ENCODE measurements around the gene IL27RA. TPM values are rescaled to one million over a fixed set of nuclear protein-coding genes. Genes with fewer than 3 reads are reported as not detected.
A peak's percentile ranks its signal among the peaks of the same experiment; 100 is the strongest.

IL27RA gene
- total RNA-seq, 1 experiment from 2014 or later: 7.8 TPM

DNA sequence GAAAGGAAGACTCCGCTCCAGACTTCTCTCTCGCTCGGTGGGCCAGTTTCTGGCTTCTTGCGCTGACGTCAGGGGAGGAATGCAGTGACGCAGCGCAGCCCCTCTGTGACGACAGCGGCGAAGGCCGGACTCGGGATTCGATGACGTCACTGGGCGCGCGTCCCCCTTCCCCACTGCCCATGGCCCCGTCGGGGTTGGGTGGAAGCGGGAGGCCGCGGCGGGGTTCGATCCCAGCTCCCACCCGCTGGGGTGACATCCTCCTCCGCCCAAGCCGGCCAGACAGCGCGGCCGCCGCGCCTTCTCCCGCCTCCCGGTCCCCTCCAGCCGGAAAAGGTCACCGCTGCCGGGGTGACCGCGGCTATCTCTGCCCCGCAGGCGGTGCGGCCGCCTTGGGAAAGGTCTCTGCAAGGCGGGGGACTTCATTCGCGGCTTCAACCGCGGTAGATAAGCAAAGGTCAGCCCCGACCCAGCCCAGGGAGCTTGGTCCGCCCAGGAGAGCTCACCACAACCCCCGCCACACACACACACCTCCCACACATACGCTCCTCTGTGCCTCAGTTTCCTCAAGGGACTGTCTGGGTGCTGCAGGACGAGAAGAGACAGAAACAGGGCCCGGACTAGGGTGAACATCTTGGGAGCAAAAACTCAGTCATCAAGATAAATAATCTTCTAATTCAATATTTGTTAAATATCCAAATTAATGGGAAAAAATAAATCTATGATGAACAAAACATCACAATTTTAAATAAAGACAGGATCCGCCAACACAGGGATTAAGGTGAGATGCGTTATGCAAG lies 24.6 kb upstream of the IL27RA start:
- no peaks in the 10 kb centered on the region for H3K36me3 ChIP-seq (ENCODE audit: low read depth)
- peak overlapping the region; percentile 82 for H3K27ac ChIP-seq
- TF ChIP-seq, protein P1, sequence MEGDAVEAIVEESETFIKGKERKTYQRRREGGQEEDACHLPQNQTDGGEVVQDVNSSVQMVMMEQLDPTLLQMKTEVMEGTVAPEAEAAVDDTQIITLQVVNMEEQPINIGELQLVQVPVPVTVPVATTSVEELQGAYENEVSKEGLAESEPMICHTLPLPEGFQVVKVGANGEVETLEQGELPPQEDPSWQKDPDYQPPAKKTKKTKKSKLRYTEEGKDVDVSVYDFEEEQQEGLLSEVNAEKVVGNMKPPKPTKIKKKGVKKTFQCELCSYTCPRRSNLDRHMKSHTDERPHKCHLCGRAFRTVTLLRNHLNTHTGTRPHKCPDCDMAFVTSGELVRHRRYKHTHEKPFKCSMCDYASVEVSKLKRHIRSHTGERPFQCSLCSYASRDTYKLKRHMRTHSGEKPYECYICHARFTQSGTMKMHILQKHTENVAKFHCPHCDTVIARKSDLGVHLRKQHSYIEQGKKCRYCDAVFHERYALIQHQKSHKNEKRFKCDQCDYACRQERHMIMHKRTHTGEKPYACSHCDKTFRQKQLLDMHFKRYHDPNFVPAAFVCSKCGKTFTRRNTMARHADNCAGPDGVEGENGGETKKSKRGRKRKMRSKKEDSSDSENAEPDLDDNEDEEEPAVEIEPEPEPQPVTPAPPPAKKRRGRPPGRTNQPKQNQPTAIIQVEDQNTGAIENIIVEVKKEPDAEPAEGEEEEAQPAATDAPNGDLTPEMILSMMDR (conservative IDR thresholded peaks at IDR 0.05): no peak
- no peak for TF ChIP-seq EZH2 (IDR thresholded peaks at IDR 0.05; ENCODE audit: low read depth)
- peak overlapping the region; percentile 65 for H3K4me3 ChIP-seq
- no peaks in the 10 kb centered on the region for H3K9me2 ChIP-seq (ENCODE audit: insufficient read depth)
- intact Hi-C loops (cut with micrococcal nuclease; ENCODE audit: unreplicated experiment): loop anchor here (2.0 to 5.0 kb wide), 2 partner anchors 66 to 500 kb away; partner anchors contain the start of gene MISP3
- no peaks in the 10 kb centered on the region for H3K9me3 ChIP-seq (ENCODE audit: insufficient read depth, low read depth)
- H3K4me2 ChIP-seq: peak overlapping the region; percentile 96
- DNase-seq: no peak
- ChIA-PET CTCF (no interaction called here), POLR2A (ENCODE audit: unreplicated experiment) (interaction anchor here (0.5 to 1.2 kb wide), 5 partner anchors 8 to 160 kb away, joined by 3 to 12 read pairs (median 3); partner anchors contain the start of gene IL27RA)
- H3K27me3 ChIP-seq (ENCODE audit: insufficient read depth, low read depth): no peaks in the 10 kb centered on the region
- H4K20me1 ChIP-seq (ENCODE audit: insufficient read depth): no peaks in the 10 kb centered on the region
- peaks cover 30% of the 10 kb centered on the region for H3F3A ChIP-seq (ENCODE audit: insufficient read depth, low read depth)
- BruUV-seq (replicated peaks): TSS peak; percentile 60
- peaks cover 20% of the 10 kb centered on the region for H3K79me2 ChIP-seq (ENCODE audit: low read depth)
- peaks cover 6% of the 10 kb centered on the region for H3K4me1 ChIP-seq (replicated peaks; ENCODE audit: insufficient read depth)
- peak overlapping the region; percentile 85 for H2AFZ ChIP-seq

GRCh38 chr19:14012378-14012915 lies 19.1 kb upstream of the IL27RA start:
- POLR2A ChIA-PET (ENCODE audit: unreplicated experiment): no interaction called here
- Histone ChIP-seq H2AFZ (no peak overlapping the region), H4K20me1 (ENCODE audit: insufficient read depth) (no peaks in the 10 kb centered on the region), H3K9me2 (ENCODE audit: insufficient read depth) (no peaks in the 10 kb centered on the region), H3K4me1 (replicated peaks; ENCODE audit: insufficient read depth) (peaks cover 6% of the 10 kb centered on the region), H3K79me2 (ENCODE audit: low read depth) (no peaks in the 10 kb centered on the region), H3F3A (ENCODE audit: insufficient read depth, low read depth) (peaks cover 28% of the 10 kb centered on the region), H3K36me3 (ENCODE audit: low read depth) (no peaks in the 10 kb centered on the region), H3K9me3 (ENCODE audit: insufficient read depth, low read depth) (no peaks in the 10 kb centered on the region), H3K27ac (no peak overlapping the region), H3K27me3 (ENCODE audit: insufficient read depth, low read depth) (no peaks in the 10 kb centered on the region), H3K4me3 (no peak overlapping the region), H3K4me2 (no peak overlapping the region)
- BruUV-seq (replicated peaks): no TSS peak
- TF ChIP-seq EZH2 (IDR thresholded peaks at IDR 0.05; ENCODE audit: low read depth): no peak
- TF ChIP-seq, protein P1 (conservative IDR thresholded peaks at IDR 0.05): no peak
- no peak for DNase-seq
- CTCF ChIA-PET: no interaction called here
- intact Hi-C loops (cut with micrococcal nuclease; ENCODE audit: unreplicated experiment): no loop called here

DNA sequence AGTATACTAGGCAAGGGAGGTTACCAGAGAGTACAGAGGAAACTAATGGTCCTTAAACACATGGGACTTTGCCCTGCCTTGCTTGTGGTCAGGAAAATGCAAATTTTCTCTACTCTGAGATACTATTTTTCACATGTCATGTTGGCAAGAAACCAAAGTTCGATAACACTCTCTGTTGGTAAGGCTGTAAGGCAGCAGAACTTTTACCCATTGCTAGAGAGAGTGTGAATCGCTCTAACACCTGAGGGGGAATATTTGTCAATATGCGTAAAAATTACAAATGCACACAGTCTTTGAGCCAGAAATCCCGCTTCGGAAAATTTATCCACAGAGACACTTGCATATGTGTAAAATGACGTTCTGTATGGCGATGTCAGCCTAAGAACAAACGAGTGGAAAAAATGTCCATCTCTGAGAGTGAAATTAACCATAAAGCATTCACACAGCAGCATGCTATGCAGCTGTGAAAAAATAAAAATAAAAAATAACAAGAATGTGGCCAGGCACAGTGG lies 16.0 kb upstream of the IL27RA start:
- intact Hi-C loops (cut with micrococcal nuclease; ENCODE audit: unreplicated experiment): no loop called here
- peaks cover 15% of the 10 kb centered on the region; the same call in 1 of the 2 replicates for H3F3A ChIP-seq (ENCODE audit: insufficient read depth, low read depth)
- no peaks in the 10 kb centered on the region for H4K20me1 ChIP-seq (ENCODE audit: insufficient read depth)
- H3K4me2 ChIP-seq: no peak overlapping the region
- no peaks in the 10 kb centered on the region for H3K27me3 ChIP-seq (ENCODE audit: insufficient read depth, low read depth)
- H3K4me1 ChIP-seq (replicated peaks; ENCODE audit: insufficient read depth): 0 out of 2 replicates have a peak, but pooled peaks cover 4% of the 10 kb centered on the region
- H2AFZ ChIP-seq: no peak overlapping the region
- H3K27ac ChIP-seq: no peak overlapping the region
- BruUV-seq (replicated peaks): no TSS peak
- no peaks in the 10 kb centered on the region for H3K79me2 ChIP-seq (ENCODE audit: low read depth)
- no peaks in the 10 kb centered on the region for H3K9me3 ChIP-seq (ENCODE audit: insufficient read depth, low read depth)
- ChIA-PET POLR2A (ENCODE audit: unreplicated experiment) (interaction anchor here (0.7 kb wide), 1 partner anchor 9 kb away, joined by 3 read pairs; no protein-coding TSS in a partner anchor), CTCF (interaction anchor here (0.6 kb wide), 1 partner anchor 16 kb away, joined by 3 read pairs; the partner anchor contains the start of gene IL27RA)
- H3K9me2 ChIP-seq (ENCODE audit: insufficient read depth): no peaks in the 10 kb centered on the region
- DNase-seq: no peak
- TF ChIP-seq, protein P1 (conservative IDR thresholded peaks at IDR 0.05): no peak
- no peak for TF ChIP-seq EZH2 (IDR thresholded peaks at IDR 0.05; ENCODE audit: low read depth)
- H3K4me3 ChIP-seq: no peak overlapping the region
- no peaks in the 10 kb centered on the region for H3K36me3 ChIP-seq (ENCODE audit: low read depth)
